Dendritic cell treated with granulocyte-macrophage colony-stimulating factor and Interleukin-4, amounts not matched to agents 40 ng/mL and 50 ng/mL, for 4 days (primary cell): ENCODE results near the gene KCNAB2.

Experiments
- H3K27ac Mint-ChIP-seq: one replicate; pipeline ENCODE4 v1.8.0; 2022; ENCODE audit warnings: mild to moderate bottlenecking, mixed read lengths
- H3K27me3 Mint-ChIP-seq: one replicate; pipeline ENCODE4 v1.8.0; 2022; ENCODE audit warnings: mild to moderate bottlenecking, mixed read lengths
- H3K36me3 Mint-ChIP-seq: one replicate; pipeline ENCODE4 v1.8.0; 2022; ENCODE audit warnings: low read depth, mixed read lengths
- H3K4me1 Mint-ChIP-seq: one replicate; pipeline ENCODE4 v1.8.0; 2022; ENCODE audit warnings: low read depth, mixed read lengths
- H3K4me3 Mint-ChIP-seq: one replicate; pipeline ENCODE4 v1.8.0; 2022; ENCODE audit warnings: mild to moderate bottlenecking, moderate library complexity, mixed read lengths
- H3K9me3 Mint-ChIP-seq: one replicate; pipeline ENCODE4 v1.8.0; 2022; ENCODE audit warnings: mixed read lengths
- intact Hi-C: fragments of 100-400 bp; cut with micrococcal nuclease; formaldehyde crosslinking; loops from one replicate; pipeline ENCODE4 v1.15.0; 2022

Gene KCNAB2

GRCh38 chr1:6045561-6045960 is at the start of gene KCNAB2:
Gene KCNAB2 (plus strand): TSS chr1:6045888. CDS start chr1:6051537, 5,649 bp downstream.
- intact Hi-C loops: no loop called here
- H3K27ac Mint-ChIP-seq: peak within 1 kb of the TSS; percentile 38
- peaks cover 14% of the 10 kb centered on the region for H3K4me1 Mint-ChIP-seq
- H3K36me3 Mint-ChIP-seq: peaks cover 100% of the 10 kb centered on the region
- no peak within 1 kb of the TSS for H3K4me3 Mint-ChIP-seq
- H3K9me3 Mint-ChIP-seq: no peaks in the 10 kb centered on the region
- H3K27me3 Mint-ChIP-seq: no peaks in the 10 kb centered on the region

GRCh38 chr1:5996641-5997270 is 48.9 kb upstream of the KCNAB2 start:
- peaks cover 23% of the 10 kb centered on the region for H3K36me3 Mint-ChIP-seq
- H3K4me1 Mint-ChIP-seq: peaks cover 28% of the 10 kb centered on the region
- no peak overlapping the region for H3K4me3 Mint-ChIP-seq
- intact Hi-C loops: no loop called here
- peaks cover 1% of the 10 kb centered on the region for H3K27me3 Mint-ChIP-seq
- no peaks in the 10 kb centered on the region for H3K9me3 Mint-ChIP-seq
- H3K27ac Mint-ChIP-seq: no peak overlapping the region

DNA sequence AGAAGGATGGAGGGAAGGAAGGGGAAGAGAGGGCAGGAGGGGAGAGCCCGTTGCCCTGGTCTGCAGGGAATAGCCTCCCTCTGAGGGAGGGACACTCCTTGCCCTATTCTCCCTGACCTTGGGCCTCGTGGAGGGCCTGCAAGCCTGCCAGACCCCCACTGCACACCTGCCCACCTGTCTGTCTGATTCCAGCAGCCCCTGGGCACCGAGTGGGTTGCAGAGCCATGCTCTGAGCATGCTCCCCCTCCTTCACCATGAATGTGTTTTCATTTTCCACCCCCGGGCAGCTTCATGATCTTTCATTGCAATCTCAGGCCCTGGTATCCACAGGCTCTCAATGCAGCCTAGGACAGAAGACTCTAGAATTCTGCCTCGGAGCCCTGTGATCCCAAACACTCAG is 48.4 kb upstream of the KCNAB2 start:
- intact Hi-C loops: no loop called here
- Mint-ChIP-seq H3K36me3 (peaks cover 23% of the 10 kb centered on the region), H3K4me1 (peaks cover 28% of the 10 kb centered on the region), H3K27ac (no peak overlapping the region), H3K27me3 (peaks cover 1% of the 10 kb centered on the region), H3K4me3 (no peak overlapping the region), H3K9me3 (no peaks in the 10 kb centered on the region)

DNA sequence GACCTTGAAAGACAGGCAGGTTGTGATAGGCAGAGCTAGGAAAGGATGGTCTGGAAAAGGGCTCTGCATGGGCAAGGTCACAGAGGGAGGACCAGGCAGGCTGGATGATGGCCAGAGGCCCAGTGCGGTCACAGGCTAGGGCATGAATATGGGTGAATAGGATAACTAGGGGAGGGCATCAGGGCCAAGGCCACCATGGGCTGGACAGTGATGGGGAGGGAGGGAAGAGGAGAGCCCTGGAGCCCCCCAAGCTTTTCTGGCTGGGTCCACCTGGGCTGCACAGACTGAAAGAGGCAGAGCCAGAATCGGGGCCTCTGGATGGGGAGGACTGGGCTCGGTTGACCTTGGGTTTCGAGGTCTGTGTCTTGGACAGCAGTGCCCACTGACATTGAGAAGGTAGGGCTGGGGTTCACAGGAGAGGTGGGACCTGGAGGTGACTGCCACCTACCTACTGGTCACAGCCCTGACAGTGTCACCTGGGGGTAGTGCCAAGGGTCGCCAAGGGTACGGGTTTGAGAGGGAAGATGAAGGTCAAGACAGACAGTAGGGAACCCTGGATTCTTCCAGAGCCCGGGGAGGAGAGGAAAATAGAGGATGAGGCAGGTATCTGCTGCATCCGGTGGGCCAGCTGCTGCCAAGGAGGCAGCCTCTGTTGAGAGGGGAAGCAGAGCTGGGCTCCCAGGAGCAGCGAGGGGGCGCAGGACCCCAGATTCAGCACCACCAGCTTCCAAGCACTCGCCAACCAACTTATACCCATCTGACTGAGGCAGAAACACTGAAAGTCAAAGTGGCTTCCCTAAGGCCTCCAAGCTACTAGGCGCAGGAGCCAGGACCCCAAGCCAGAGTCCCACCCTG is 47.4 kb upstream of the KCNAB2 start:
- intact Hi-C loops: no loop called here
- no peak overlapping the region for H3K27ac Mint-ChIP-seq
- peaks cover 22% of the 10 kb centered on the region for H3K4me1 Mint-ChIP-seq
- no peak overlapping the region for H3K4me3 Mint-ChIP-seq
- peaks cover 24% of the 10 kb centered on the region for H3K36me3 Mint-ChIP-seq
- peaks cover 1% of the 10 kb centered on the region for H3K27me3 Mint-ChIP-seq
- no peaks in the 10 kb centered on the region for H3K9me3 Mint-ChIP-seq

GRCh38 chr1:5998906-5999301 is 46.8 kb upstream of the KCNAB2 start:
- H3K27me3 Mint-ChIP-seq: no peaks in the 10 kb centered on the region
- H3K27ac Mint-ChIP-seq: no peak overlapping the region
- intact Hi-C loops: no loop called here
- H3K36me3 Mint-ChIP-seq: peaks cover 26% of the 10 kb centered on the region
- H3K4me1 Mint-ChIP-seq: peaks cover 16% of the 10 kb centered on the region
- no peaks in the 10 kb centered on the region for H3K9me3 Mint-ChIP-seq
- no peak overlapping the region for H3K4me3 Mint-ChIP-seq

- Mint-ChIP-seq H3K27ac (no peak overlapping the region), H3K27me3 (no peaks in the 10 kb centered on the region), H3K4me3 (no peak overlapping the region), H3K4me1 (peaks cover 6% of the 10 kb centered on the region), H3K9me3 (no peaks in the 10 kb centered on the region), H3K36me3 (peaks cover 26% of the 10 kb centered on the region)
- intact Hi-C loops: no loop called here
These were observed 45.8 kb upstream of the KCNAB2 start for GRCh38 chr1:5999711-6000443.

DNA sequence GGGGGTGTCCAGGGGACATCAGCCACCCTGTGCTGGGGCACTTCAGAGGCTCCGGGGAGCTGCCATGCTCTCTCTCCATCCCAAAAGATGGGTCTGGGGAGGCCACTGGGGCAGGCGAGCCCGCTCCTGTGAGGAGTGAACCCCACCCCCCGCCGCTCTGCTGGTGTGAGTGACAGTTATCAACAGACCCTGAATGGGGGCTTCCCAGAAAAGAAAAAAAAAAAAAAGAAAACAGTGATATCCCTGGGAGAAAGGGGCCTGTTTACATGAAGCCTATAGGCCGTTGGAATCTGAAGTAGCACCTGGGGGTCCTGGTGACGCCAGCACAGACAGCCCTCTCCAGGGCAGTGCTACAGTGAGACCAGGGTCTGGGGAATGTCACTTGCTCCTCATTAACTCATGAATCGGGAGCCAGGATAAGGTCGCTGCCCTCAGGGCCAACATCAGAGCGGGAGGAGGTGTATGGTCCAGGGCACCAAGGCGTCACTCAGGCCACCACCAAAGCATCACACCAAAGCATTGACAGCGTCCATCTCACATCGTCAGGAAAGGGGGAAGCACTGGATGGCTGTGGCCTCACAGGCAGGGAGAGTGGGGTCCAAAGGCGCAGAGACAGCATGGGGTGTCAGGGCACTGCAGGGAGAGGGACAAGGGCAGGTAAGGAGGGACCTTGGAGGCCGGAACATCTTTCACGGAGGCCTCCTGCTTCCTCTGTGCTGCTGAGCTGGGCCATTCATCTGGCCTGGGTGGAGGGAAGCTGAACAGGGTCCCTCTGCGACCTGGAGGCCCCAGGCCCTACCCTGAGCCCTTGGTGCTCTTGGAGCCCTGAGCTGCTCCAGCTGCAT is 45.0 kb upstream of the KCNAB2 start:
- Mint-ChIP-seq H3K4me1 (no peaks in the 10 kb centered on the region), H3K9me3 (no peaks in the 10 kb centered on the region), H3K27me3 (no peaks in the 10 kb centered on the region), H3K36me3 (peaks cover 26% of the 10 kb centered on the region), H3K27ac (no peak overlapping the region), H3K4me3 (no peak overlapping the region)
- intact Hi-C loops: no loop called here

DNA sequence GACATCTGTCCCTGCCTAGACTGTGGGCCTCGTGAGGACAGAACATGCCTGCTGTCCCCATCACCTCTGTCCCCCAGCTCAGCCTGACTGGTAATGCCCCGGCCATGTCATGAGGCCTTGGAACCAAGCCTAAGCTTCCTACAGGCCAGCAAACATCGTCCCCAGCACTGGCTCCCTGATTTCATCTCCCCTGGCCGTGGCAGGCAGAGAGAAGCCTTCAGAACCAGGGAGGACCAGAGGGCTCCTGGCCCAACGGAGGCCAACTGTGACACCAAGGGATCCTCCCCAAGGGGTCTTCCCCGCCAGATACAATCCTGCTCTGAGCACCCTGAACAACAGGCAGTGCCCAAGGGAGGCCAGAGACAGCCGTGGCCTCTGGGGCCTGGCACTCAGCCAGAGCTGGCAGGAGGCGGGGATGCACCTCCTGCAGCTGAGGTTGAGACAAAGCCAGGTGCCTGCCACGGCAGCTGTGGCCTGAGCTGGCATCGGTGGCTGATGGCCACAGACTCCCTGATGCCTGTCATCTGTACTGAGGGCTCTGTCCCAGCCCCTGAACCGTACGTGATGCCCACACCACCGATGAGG is 43.6 kb upstream of the KCNAB2 start:
- Mint-ChIP-seq H3K9me3 (no peaks in the 10 kb centered on the region), H3K36me3 (peaks cover 17% of the 10 kb centered on the region), H3K27ac (no peak overlapping the region), H3K27me3 (no peaks in the 10 kb centered on the region), H3K4me1 (peaks cover 1% of the 10 kb centered on the region), H3K4me3 (no peak overlapping the region)
- intact Hi-C loops: no loop called here

DNA sequence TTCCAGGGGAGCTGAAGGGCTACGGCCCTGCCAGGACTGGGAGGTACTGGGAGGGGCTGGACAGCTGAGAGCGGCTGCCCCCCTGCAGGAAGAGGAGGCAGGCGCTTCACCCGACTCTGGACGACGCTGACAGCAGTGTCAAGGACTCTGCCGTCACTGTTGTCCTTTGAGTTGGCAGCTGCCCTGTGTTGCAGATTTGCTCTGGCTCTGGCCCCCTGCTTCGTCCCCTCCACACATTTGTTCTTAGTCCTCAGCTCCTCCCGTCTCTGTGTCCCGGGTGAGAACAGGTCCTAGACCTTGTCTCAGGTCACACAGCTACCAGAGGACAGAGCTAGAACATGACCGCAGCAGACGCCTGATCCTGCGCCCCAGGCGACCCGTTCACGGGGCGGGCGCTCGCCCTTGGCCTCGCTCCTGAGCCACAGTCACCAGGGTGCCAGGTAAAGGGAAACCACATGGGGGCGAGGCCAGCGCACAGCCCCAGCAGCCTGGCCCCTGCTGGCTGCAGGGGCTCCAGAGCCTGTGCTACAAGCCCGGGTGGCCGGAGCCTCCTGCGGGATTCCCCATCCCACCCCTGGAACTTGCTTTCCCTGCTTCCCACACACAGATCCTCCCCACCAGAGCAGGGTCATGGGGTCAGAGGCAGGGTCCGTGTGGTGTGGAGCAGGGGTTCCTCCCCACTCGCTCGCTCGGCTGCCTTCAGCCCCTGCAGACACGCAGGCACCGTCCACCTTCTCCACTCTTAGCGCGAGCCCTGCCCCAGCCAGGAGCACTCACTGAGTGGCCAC is 42.8 kb upstream of the KCNAB2 start:
- Mint-ChIP-seq H3K27ac (no peak overlapping the region), H3K4me1 (peaks cover 9% of the 10 kb centered on the region), H3K9me3 (no peaks in the 10 kb centered on the region), H3K4me3 (no peak overlapping the region), H3K36me3 (peaks cover 17% of the 10 kb centered on the region), H3K27me3 (no peaks in the 10 kb centered on the region)
- intact Hi-C loops: no loop called here

DNA sequence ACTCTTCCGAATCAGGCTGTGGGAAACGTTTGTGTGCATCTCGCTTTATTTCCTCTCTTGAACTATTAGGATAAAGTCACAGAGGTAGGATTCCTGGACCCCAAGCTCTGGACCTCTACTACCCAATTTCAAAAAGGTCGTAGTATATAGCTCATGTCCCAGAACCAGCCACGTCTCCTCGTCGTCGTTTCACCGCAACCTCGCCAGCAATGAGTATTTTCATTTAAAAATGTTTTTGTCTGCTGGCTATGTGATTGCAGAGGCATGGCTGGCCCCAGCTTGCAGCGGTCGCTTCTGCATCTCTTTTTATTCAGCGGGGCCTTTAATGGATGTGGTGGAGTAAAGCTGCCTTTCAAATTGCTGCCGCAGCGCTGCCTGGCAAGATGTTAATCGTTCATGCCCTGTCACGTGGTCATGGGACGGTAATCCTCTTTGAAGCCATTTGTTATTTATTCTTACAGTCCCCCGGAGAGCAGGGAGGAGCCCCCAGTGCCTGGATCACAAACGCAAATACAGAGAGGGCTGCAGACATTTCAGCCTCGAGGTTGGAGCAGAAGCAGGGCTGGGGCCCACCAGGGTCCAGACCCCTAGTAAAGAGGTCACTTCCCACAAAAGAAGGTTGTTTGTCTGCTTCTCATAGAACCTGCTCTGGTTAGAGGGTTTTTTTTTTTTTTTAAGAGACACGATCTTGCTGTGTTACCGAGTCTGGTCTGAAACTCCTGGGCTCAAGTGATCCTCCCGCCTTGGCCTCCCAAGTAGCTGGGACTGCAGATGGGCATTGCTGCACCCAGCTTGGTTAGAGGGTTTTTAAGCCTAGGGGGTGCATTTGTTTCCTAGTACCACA is 41.9 kb upstream of the KCNAB2 start:
- H3K4me1 Mint-ChIP-seq: peaks cover 10% of the 10 kb centered on the region
- H3K36me3 Mint-ChIP-seq: peaks cover 17% of the 10 kb centered on the region
- intact Hi-C loops: no loop called here
- H3K9me3 Mint-ChIP-seq: no peaks in the 10 kb centered on the region
- no peaks in the 10 kb centered on the region for H3K27me3 Mint-ChIP-seq
- H3K27ac Mint-ChIP-seq: no peak overlapping the region
- no peak overlapping the region for H3K4me3 Mint-ChIP-seq

- Mint-ChIP-seq H3K4me3 (no peak overlapping the region), H3K4me1 (peaks cover 18% of the 10 kb centered on the region), H3K27ac (no peak overlapping the region), H3K9me3 (no peaks in the 10 kb centered on the region), H3K27me3 (no peaks in the 10 kb centered on the region), H3K36me3 (peaks cover 17% of the 10 kb centered on the region)
- intact Hi-C loops: no loop called here
These were observed 41.1 kb upstream of the KCNAB2 start for GRCh38 chr1:6004412-6005123.
